Neural progenitor cell (in vitro differentiated cells): ENCODE measurements around the gene MN1. TPM values are rescaled to one million over a fixed set of nuclear protein-coding genes. Genes with fewer than 3 reads are reported as not detected.

Experiments
- DNase-seq: peaks from one replicate; pipeline ENCODE4 v3.0.0-alpha.2; 2016; ENCODE audit warnings: low spot score
- H2AFZ ChIP-seq: fragments of 200-600 bp; sonication (generic); replicated peaks from 2 replicates; pipeline ENCODE4 v1.6.1; 2016; ENCODE audit warnings: antibody characterized with exemption
- H3F3A ChIP-seq: fragments of 200-600 bp; sonication (generic); 2 replicates; pipeline ENCODE4 v1.6.1; 2016; ENCODE audit warnings: antibody characterized with exemption, low read depth
- H3K27ac ChIP-seq: fragments of 200-600 bp; sonication (generic); 2 replicates; pipeline ENCODE4 v1.5.1; 2016; ENCODE audit warnings: mild to moderate bottlenecking
- H3K27me3 ChIP-seq: fragments of 200-600 bp; sonication (generic); 2 replicates; pipeline ENCODE4 v1.6.1; 2016; ENCODE audit warnings: mild to moderate bottlenecking, moderate library complexity
- H3K36me3 ChIP-seq: fragments of 200-600 bp; sonication (generic); 2 replicates; pipeline ENCODE4 v1.5.1; 2016
- H3K4me1 ChIP-seq: fragments of 200-600 bp; sonication (generic); 2 replicates; pipeline ENCODE4 v1.6.1; 2016; ENCODE audit warnings: mixed run types
- H3K4me2 ChIP-seq: fragments of 200-600 bp; sonication (generic); 2 replicates; pipeline ENCODE4 v1.6.1; 2016
- H3K4me3 ChIP-seq: fragments of 200-600 bp; sonication (generic); 2 replicates; pipeline ENCODE4 v1.5.1; 2016
- H3K79me2 ChIP-seq: fragments of 200-600 bp; sonication (generic); 2 replicates; pipeline ENCODE4 v1.6.1; 2016; ENCODE audit warnings: low read depth
- H3K9ac ChIP-seq: fragments of 200-600 bp; sonication (generic); 2 replicates; pipeline ENCODE4 v1.6.1; 2016
- H3K9me3 ChIP-seq: fragments of 200-600 bp; sonication (generic); 2 replicates; pipeline ENCODE4 v1.5.1; 2016; ENCODE audit warnings: low read depth
- H4K20me1 ChIP-seq: fragments of 200-600 bp; sonication (generic); 2 replicates; pipeline ENCODE4 v1.6.1; 2016; ENCODE audit warnings: low read depth
- H3K27ac Mint-ChIP-seq: 3 replicates; pipeline ENCODE4 v1.8.0; 2021; ENCODE audit warnings: mixed read lengths
- H3K27me3 Mint-ChIP-seq: 2 replicates; pipeline ENCODE4 v1.8.0; 2022; ENCODE audit warnings: low read depth, mild to moderate bottlenecking, inconsistent platforms, moderate library complexity, mixed read lengths; ENCODE audit not compliant: insufficient read depth
- H3K36me3 Mint-ChIP-seq: 3 replicates; pipeline ENCODE4 v1.8.0; 2021; ENCODE audit warnings: mixed read lengths
- H3K4me1 Mint-ChIP-seq: 3 replicates; pipeline ENCODE4 v1.8.0; 2021; ENCODE audit warnings: mixed read lengths
- H3K4me3 Mint-ChIP-seq: 3 replicates; pipeline ENCODE4 v1.8.0; 2021; ENCODE audit warnings: mild to moderate bottlenecking, moderate library complexity, mixed read lengths
- H3K9me3 Mint-ChIP-seq: 3 replicates; pipeline ENCODE4 v1.8.0; 2020; ENCODE audit warnings: mixed read lengths
- EZH2 ChIP-seq: fragments of 200-600 bp; sonication (generic); IDR thresholded peaks from 2 replicates; pipeline ENCODE4 v1.6.1; 2017; ENCODE audit warnings: antibody characterized with exemption, mild to moderate bottlenecking, moderate library complexity
- EZH2phosphoT487 ChIP-seq: fragments of 200-600 bp; sonication (generic); IDR thresholded peaks from 2 replicates; pipeline ENCODE4 v1.6.1; 2017; ENCODE audit warnings: antibody characterized with exemption
- total RNA-seq: library from RNA; depleted of rRNA; stranded (reverse); fragments of >200 nt; gene quantifications from 2 replicates; pipeline ENCODE4 v1.2.3, GENCODE V29; 2015; ENCODE audit warnings: low replicate concordance
- TF ChIP-seq, protein P1 (sequence below): fragments of 200-600 bp; sonication (generic); IDR thresholded peaks from 2 replicates; pipeline ENCODE4 v1.5.1; 2017; ENCODE audit warnings: antibody characterized with exemption, mild to moderate bottlenecking

Gene MN1
- total RNA-seq, 1 donor from 2014 or later: 13.3 TPM

DNA sequence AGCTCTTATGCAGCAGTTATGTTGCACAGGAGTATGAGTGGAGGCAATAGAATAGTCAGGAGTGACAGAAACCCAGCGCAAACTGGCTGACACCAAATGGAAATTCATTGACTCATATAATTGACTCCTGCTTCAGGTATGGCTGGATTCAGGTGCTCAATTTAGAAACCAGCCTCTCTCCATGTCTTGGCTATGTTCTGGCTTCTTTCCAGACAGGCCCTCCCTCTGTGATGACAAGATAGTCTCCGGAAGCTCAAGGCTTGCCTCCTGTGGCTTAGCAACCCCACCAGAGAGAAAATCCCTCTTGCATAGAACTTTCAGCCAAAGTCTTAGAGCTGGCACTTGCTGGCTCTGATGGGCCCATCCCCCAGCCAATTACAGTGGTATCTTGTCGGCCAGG, 28.1 kb upstream of the MN1 start:
- peaks cover 24% of the 10 kb centered on the region for H3K4me1 Mint-ChIP-seq
- Histone ChIP-seq H3K36me3 (no peaks in the 10 kb centered on the region), H4K20me1 (no peaks in the 10 kb centered on the region), H2AFZ (no peak overlapping the region), H3F3A (no peaks in the 10 kb centered on the region), H3K4me2 (no peak overlapping the region), H3K79me2 (no peaks in the 10 kb centered on the region), H3K4me3 (no peak overlapping the region), H3K27ac (no peak overlapping the region), H3K9me3 (no peaks in the 10 kb centered on the region), H3K9ac (no peak overlapping the region), H3K27me3 (no peaks in the 10 kb centered on the region), H3K4me1 (no peaks in the 10 kb centered on the region)
- TF ChIP-seq, protein P1, sequence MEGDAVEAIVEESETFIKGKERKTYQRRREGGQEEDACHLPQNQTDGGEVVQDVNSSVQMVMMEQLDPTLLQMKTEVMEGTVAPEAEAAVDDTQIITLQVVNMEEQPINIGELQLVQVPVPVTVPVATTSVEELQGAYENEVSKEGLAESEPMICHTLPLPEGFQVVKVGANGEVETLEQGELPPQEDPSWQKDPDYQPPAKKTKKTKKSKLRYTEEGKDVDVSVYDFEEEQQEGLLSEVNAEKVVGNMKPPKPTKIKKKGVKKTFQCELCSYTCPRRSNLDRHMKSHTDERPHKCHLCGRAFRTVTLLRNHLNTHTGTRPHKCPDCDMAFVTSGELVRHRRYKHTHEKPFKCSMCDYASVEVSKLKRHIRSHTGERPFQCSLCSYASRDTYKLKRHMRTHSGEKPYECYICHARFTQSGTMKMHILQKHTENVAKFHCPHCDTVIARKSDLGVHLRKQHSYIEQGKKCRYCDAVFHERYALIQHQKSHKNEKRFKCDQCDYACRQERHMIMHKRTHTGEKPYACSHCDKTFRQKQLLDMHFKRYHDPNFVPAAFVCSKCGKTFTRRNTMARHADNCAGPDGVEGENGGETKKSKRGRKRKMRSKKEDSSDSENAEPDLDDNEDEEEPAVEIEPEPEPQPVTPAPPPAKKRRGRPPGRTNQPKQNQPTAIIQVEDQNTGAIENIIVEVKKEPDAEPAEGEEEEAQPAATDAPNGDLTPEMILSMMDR: no peak
- TF ChIP-seq EZH2 (no peak), EZH2phosphoT487 (no peak)
- H3K27me3 Mint-ChIP-seq: peaks cover 7% of the 10 kb centered on the region
- no peaks in the 10 kb centered on the region for H3K9me3 Mint-ChIP-seq
- H3K4me3 Mint-ChIP-seq: no peak overlapping the region
- peak overlapping the region; percentile 87 for H3K27ac Mint-ChIP-seq
- no peak for DNase-seq
- H3K36me3 Mint-ChIP-seq: no peaks in the 10 kb centered on the region

DNA sequence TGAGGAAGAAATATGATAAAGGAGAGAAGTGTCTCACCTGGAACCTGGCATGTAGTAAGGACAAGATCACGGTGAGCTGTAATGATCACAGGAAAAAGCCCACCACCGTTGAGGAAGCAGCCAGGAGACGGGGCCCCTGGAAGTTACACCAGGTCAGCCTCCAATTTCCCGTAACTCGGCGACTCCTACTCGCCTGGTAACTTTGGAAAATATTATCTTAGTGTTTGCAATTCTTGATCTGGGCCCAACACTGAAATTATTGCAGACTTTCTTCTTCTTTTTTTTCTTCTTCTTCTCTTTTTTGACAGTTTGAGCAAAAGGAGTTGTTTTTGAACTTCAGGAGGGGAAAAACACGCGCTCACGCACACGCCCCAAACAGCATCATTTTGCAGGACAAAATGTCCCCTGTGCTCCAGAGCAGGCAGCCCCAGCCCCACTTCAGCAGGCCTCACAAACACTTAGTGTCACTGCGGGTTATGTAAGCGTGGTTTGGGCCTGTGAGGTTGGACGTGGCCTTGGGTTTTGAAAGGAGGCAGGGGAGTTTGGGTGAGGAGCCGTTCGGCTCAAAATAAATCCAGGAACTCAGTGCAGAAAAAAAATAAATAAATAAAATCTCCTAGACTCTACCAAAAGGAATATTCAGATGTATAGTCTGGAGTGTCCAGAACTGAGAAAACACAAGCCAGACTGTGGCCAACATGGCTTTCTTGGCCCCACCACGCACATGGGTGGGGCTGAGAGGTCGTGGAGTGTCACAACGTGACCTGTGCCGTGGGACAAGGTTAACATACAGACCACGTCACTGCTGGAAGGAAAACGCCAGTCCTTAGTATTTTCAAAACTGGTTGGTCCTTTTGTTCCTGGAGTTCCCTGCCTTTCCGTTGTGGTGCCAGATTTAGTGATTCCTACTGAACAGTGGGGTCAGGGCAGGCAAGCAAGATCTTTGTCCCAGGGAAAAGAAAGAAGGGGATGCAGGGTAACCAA, 26.3 kb upstream of the MN1 start:
- peak overlapping the region; percentile 20 for H3K27ac Mint-ChIP-seq
- no peaks in the 10 kb centered on the region for H4K20me1 ChIP-seq
- peaks cover 24% of the 10 kb centered on the region for H3K4me1 Mint-ChIP-seq
- no peaks in the 10 kb centered on the region for H3K79me2 ChIP-seq
- H3K4me3 Mint-ChIP-seq: no peak overlapping the region
- no peaks in the 10 kb centered on the region for H3K36me3 ChIP-seq
- peaks cover 5% of the 10 kb centered on the region for H3K9me3 Mint-ChIP-seq
- H3K36me3 Mint-ChIP-seq: no peaks in the 10 kb centered on the region
- H3K27ac ChIP-seq: no peak overlapping the region
- H3K9me3 ChIP-seq: no peaks in the 10 kb centered on the region
- H3K4me1 ChIP-seq: no peaks in the 10 kb centered on the region
- H3K4me3 ChIP-seq: no peak overlapping the region
- DNase-seq: no peak
- peaks cover 12% of the 10 kb centered on the region for H3K27me3 Mint-ChIP-seq
- H3K4me2 ChIP-seq: no peak overlapping the region
- H3F3A ChIP-seq: no peaks in the 10 kb centered on the region
- H3K27me3 ChIP-seq: no peaks in the 10 kb centered on the region
- no peak overlapping the region for H3K9ac ChIP-seq
- H2AFZ ChIP-seq: no peak overlapping the region
- TF ChIP-seq, protein P1: no peak
- TF ChIP-seq EZH2: no peak
- no peak for TF ChIP-seq EZH2phosphoT487

DNA sequence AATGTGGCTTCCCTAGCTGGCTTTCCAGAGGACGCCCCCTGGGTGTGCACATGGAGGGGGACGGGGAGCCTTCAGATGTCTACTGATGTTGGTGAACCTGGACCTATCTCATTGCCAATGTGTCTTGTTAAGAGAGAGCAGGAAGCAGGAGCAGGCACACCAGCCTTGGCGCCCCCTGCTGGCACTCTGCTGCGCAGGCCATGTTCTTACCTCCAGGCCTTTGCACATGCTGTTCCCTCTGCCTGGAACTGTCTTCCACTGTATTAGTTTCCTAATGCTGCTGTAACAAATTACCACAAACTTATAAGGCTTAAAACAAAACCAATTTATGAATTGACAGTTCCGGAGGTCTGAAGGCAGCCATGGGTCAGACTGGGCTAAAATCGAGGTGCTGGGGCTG, 23.6 kb upstream of the MN1 start:
- no peak overlapping the region for H3K27ac Mint-ChIP-seq
- no peak overlapping the region for H3K9ac ChIP-seq

More for the DNA sequence above, 23.6 kb upstream of the MN1 start:
- H2AFZ ChIP-seq: no peak overlapping the region
- H3K9me3 Mint-ChIP-seq: peaks cover 7% of the 10 kb centered on the region
- no peaks in the 10 kb centered on the region for H3F3A ChIP-seq
- H3K27me3 ChIP-seq: no peaks in the 10 kb centered on the region
- H3K4me1 Mint-ChIP-seq: peaks cover 21% of the 10 kb centered on the region
- H3K4me2 ChIP-seq: no peak overlapping the region
- no peaks in the 10 kb centered on the region for H4K20me1 ChIP-seq
- peaks cover 8% of the 10 kb centered on the region for H3K4me1 ChIP-seq
- H3K36me3 ChIP-seq: no peaks in the 10 kb centered on the region
- TF ChIP-seq, protein P1: peak; percentile 53
- no peak for TF ChIP-seq EZH2
- H3K27me3 Mint-ChIP-seq: peaks cover 11% of the 10 kb centered on the region
- no peaks in the 10 kb centered on the region for H3K36me3 Mint-ChIP-seq
- H3K9me3 ChIP-seq: no peaks in the 10 kb centered on the region
- DNase-seq: no peak
- H3K27ac ChIP-seq: no peak overlapping the region
- H3K79me2 ChIP-seq: no peaks in the 10 kb centered on the region
- no peak overlapping the region for H3K4me3 Mint-ChIP-seq
- H3K4me3 ChIP-seq: no peak overlapping the region
